Fibroblast of lung (primary cell): ENCODE measurements around the gene SCN5A. TPM values are rescaled to one million over a fixed set of nuclear protein-coding genes. Genes with fewer than 3 reads are reported as not detected.

ENCODE experiments used
- DNase-seq, 2 donors: peaks; one replicate each; pipeline versions ENCODE4 v3.0.0 to v3.0.0-alpha.2; 2010; ENCODE audit warnings: low read depth in 2 of 2
- H2AFZ ChIP-seq: 2 replicates; pipeline ENCODE4 v1.5.1; 2012; ENCODE audit warnings: low read length, control low read depth, inconsistent platforms
- H3K27ac ChIP-seq: 2 replicates; pipeline ENCODE4 v1.5.1; 2011; ENCODE audit warnings: low read length, control low read depth; ENCODE audit not compliant: insufficient read depth
- H3K27me3 ChIP-seq: 2 replicates; pipeline ENCODE4 v1.5.1; 2011; ENCODE audit warnings: mild to moderate bottlenecking, low read length; ENCODE audit not compliant: control insufficient read depth, insufficient read depth
- H3K36me3 ChIP-seq: 2 replicates; pipeline ENCODE4 v1.5.1; 2011; ENCODE audit warnings: low read length; ENCODE audit not compliant: control insufficient read depth, insufficient read depth
- H3K4me1 ChIP-seq: 2 replicates; pipeline ENCODE4 v1.5.1; 2011; ENCODE audit warnings: low read length; ENCODE audit not compliant: control insufficient read depth, insufficient read depth; ENCODE audit errors: extremely low read depth
- H3K4me2 ChIP-seq: 2 replicates; pipeline ENCODE4 v1.5.1; 2011; ENCODE audit warnings: low read length, control low read depth; ENCODE audit not compliant: insufficient read depth; ENCODE audit errors: extremely low read depth
- H3K4me3 ChIP-seq, 4 experiments: fragments of 200-600 bp in 1 of 4; sonication (generic) in 1 of 4; replicated peaks in 1 of 4; 2 replicates each; pipeline ENCODE4 v1.5.1; 2011 to 2016; ENCODE audit warnings: low read length in 4 of 4, low read depth in 3 of 4, mild to moderate bottlenecking in 3 of 4, control low read depth in 2 of 4, inconsistent platforms in 1 of 4, mixed read lengths in 1 of 4; ENCODE audit not compliant: insufficient read depth in 1 of 4; ENCODE audit errors: control extremely low read depth in 1 of 4
- H3K79me2 ChIP-seq: 2 replicates; pipeline ENCODE4 v1.5.1; 2012; ENCODE audit warnings: mild to moderate bottlenecking, low read length, inconsistent platforms; ENCODE audit not compliant: control insufficient read depth, insufficient read depth
- H3K9ac ChIP-seq: 2 replicates; pipeline ENCODE4 v1.5.1; 2011; ENCODE audit warnings: mild to moderate bottlenecking, low read length, control low read depth; ENCODE audit not compliant: insufficient read depth
- H3K9me3 ChIP-seq: 2 replicates; pipeline ENCODE4 v1.5.1; 2012; ENCODE audit warnings: low read depth, low read length; ENCODE audit not compliant: control insufficient read depth, insufficient read depth
- H4K20me1 ChIP-seq: 2 replicates; pipeline ENCODE4 v1.5.1; 2011; ENCODE audit warnings: low read length; ENCODE audit not compliant: control insufficient read depth, insufficient read depth; ENCODE audit errors: extremely low read depth
- EZH2 ChIP-seq: IDR thresholded peaks from 2 replicates; pipeline ENCODE4 v1.5.1; 2012; ENCODE audit warnings: low read length, control low read depth, mild to moderate bottlenecking; ENCODE audit errors: missing control alignments
- polyA plus RNA-seq, 2 donors: library from polyadenylated mRNA; depleted of rRNA in 1 of 2; stranded (reverse) in 1 of 2; unstranded in 1 of 2; fragments of >200 nt; gene quantifications; 2 replicates each; pipeline ENCODE4 v1.2.1, GENCODE V29; 2011 to 2012; ENCODE audit warnings: missing spikeins in 1 of 2
- total RNA-seq: library from RNA; depleted of rRNA; stranded (reverse); fragments of >200 nt; gene quantifications from 2 replicates; pipeline ENCODE4 v1.2.1, GENCODE V29; 2014
- TF ChIP-seq, protein P1 (sequence below), 2 donors: IDR thresholded peaks in 1 of 2; conservative IDR thresholded peaks in 1 of 2; 1 replicate in 1 of 2; 2 replicates in 1 of 2; pipeline ENCODE4 v1.5.1; 2011 to 2012; ENCODE audit warnings: low read length in 2 of 2, control low read depth in 1 of 2, inconsistent platforms in 1 of 2, low read depth in 1 of 2, mild to moderate bottlenecking in 1 of 2

The SCN5A gene
- total and polyA plus RNA-seq, 2 donors (not counting 1 experiment from before 2014, with no cell fraction given) = 0.27 to 0.50 TPM

DNA sequence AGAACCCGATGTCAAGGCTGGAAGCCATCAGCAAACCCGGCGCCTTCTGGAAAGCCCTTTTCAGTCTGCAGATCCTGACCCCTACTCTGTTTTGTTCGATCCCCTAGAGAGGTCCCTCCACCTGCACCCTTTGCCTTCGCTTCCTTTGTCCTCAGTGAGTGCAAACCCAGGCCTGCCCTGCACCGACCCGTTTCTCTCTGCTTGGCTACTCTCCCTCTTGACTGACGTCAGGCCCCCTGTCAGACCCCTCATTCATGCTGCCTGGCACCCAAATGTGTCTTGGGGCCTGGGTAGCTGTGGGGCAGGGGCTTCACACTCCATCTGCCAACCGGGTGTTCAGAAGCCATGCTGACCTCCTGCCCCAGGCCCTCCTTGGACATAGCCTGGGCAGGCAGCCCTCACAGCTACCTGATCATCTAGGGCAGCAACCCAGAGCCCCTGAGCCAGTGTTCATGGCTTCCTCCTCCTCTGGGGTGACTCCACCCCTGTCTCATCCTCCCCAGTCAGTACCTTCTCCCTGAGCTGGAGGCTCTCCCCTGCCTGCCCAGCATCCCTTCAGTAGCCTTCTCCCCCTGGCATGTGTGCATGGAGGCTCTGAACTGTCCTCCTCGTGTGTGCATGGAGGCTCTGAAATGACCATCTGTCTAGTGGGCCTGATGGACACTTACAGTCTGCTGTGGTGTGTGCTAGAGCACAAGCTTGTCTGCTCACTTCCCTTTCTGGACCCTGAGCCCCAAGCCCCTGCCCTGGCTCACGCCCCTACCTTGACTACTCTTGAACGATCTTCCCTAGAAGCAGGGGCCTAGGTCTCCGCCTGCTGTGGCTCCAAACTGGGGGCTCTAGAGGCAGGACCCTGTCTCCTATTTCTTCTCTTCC is 83.9 kb downstream of the SCN5A start:
- Histone ChIP-seq H3K9ac (no peak overlapping the region), H3K27me3 (no peaks in the 10 kb centered on the region), H3K27ac (no peak overlapping the region), H3K4me3 (no peak overlapping the region), H3K4me1 (no peaks in the 10 kb centered on the region), H2AFZ (no peak overlapping the region), H3K4me2 (no peak overlapping the region), H3K79me2 (no peaks in the 10 kb centered on the region), H3K36me3 (no peaks in the 10 kb centered on the region), H4K20me1 (no peaks in the 10 kb centered on the region), H3K9me3 (no peaks in the 10 kb centered on the region)
- TF ChIP-seq, protein P1, sequence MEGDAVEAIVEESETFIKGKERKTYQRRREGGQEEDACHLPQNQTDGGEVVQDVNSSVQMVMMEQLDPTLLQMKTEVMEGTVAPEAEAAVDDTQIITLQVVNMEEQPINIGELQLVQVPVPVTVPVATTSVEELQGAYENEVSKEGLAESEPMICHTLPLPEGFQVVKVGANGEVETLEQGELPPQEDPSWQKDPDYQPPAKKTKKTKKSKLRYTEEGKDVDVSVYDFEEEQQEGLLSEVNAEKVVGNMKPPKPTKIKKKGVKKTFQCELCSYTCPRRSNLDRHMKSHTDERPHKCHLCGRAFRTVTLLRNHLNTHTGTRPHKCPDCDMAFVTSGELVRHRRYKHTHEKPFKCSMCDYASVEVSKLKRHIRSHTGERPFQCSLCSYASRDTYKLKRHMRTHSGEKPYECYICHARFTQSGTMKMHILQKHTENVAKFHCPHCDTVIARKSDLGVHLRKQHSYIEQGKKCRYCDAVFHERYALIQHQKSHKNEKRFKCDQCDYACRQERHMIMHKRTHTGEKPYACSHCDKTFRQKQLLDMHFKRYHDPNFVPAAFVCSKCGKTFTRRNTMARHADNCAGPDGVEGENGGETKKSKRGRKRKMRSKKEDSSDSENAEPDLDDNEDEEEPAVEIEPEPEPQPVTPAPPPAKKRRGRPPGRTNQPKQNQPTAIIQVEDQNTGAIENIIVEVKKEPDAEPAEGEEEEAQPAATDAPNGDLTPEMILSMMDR (conservative IDR thresholded peaks at IDR 0.05 in 1 of 2, IDR thresholded peaks at IDR 0.05 in 1 of 2; ENCODE audit: low read depth in 1 of 2, low read length in 2 of 2) = no peak
- TF ChIP-seq EZH2 = no peak
- DNase-seq = no peak

DNA sequence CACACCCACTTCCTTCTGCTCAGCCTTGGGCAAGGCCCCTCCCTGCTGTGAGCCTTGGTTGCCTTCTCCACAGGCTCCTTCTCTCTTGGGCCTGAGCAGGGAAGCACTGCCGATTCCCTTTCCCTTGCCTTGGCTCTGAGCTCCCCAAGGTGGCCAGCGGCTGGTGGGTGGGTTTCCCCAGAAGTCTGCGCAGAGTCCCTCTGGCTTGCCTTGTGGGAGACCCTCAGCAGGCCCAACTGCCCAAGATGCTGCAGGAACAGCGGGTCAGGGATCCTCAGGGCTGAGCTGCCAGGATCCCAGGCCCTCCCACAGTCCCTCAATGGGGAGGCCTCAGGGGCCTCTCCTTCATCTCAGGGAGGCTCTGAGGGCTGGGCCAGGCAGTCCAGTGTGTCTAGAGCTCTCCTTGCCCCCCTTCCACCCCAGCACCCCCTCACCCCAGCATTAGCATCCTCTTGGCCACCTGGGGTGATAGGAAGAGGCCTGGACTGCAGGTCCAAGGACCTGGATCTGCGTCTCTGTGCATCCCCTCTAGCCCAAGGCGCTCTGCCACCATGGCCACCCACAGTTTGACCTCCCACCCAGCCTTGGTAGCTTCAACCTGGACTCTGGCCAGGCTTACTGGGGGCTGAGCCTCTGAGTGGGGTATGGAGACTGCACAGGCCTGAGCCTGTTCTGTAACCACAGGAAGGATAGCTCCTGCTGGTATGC is 84.7 kb downstream of the SCN5A start:
- TF ChIP-seq, protein P1 (conservative IDR thresholded peaks at IDR 0.05 in 1 of 2, IDR thresholded peaks at IDR 0.05 in 1 of 2; ENCODE audit: low read depth in 1 of 2, low read length in 2 of 2) = no peak
- TF ChIP-seq EZH2 = no peak
- H3K27ac ChIP-seq = no peak overlapping the region
- no peaks in the 10 kb centered on the region for H4K20me1 ChIP-seq
- no peak overlapping the region for H3K9ac ChIP-seq
- H3K9me3 ChIP-seq = no peaks in the 10 kb centered on the region
- H2AFZ ChIP-seq = no peak overlapping the region
- no peaks in the 10 kb centered on the region for H3K79me2 ChIP-seq
- DNase-seq = no peak
- no peaks in the 10 kb centered on the region for H3K4me1 ChIP-seq
- H3K36me3 ChIP-seq = no peaks in the 10 kb centered on the region
- no peak overlapping the region for H3K4me3 ChIP-seq
- H3K27me3 ChIP-seq = no peaks in the 10 kb centered on the region
- H3K4me2 ChIP-seq = no peak overlapping the region

DNA sequence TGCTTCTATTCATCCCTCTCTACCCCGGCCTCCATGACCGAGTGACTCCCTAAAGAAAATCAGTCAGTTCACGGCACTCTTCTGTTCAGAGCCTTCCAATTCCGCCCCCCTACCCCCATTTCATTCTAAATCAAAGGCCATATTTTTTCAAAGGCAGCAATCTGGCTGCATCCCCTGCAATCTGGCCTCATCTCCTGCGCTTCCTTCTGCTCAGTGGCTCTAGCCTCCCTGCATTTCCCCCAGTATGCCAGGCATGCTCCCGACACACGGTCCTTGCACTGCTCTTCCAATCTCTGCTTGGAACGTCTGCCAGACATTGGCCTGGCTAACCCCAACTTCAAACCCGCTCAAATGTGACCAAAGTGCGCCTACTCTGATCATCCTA is 85.6 kb downstream of the SCN5A start:
- no peak for DNase-seq
- H3K9me3 ChIP-seq = no peaks in the 10 kb centered on the region
- no peaks in the 10 kb centered on the region for H3K79me2 ChIP-seq
- H3K9ac ChIP-seq = no peak overlapping the region
- H3K4me1 ChIP-seq = no peaks in the 10 kb centered on the region
- TF ChIP-seq EZH2 = no peak
- TF ChIP-seq, protein P1 (conservative IDR thresholded peaks at IDR 0.05 in 1 of 2, IDR thresholded peaks at IDR 0.05 in 1 of 2; ENCODE audit: low read depth in 1 of 2, low read length in 2 of 2) = no peak
- no peak overlapping the region for H3K27ac ChIP-seq
- no peaks in the 10 kb centered on the region for H3K36me3 ChIP-seq
- H3K27me3 ChIP-seq = no peaks in the 10 kb centered on the region
- no peak overlapping the region for H3K4me3 ChIP-seq
- no peak overlapping the region for H2AFZ ChIP-seq
- no peaks in the 10 kb centered on the region for H4K20me1 ChIP-seq
- no peak overlapping the region for H3K4me2 ChIP-seq
